ENCODE data around the gene TM9SF3.

Gene TM9SF3

GRCh38 chr10:96587264-96588059 is 650 bp upstream of the TM9SF3 start:
- Histone ChIP-seq H3K9ac (ENCODE audit: low read length) (peak overlapping the region; percentile 80), H3K27ac (ENCODE audit: low read depth, low read length, poor library complexity, severe bottlenecking) (peak overlapping the region; percentile 83), H3K4me1 (ENCODE audit: insufficient read depth, low read length, severe bottlenecking) (peaks cover 29% of the 10 kb centered on the region), H4K20me1 (ENCODE audit: insufficient read depth, low read length) (no peaks in the 10 kb centered on the region), H2AFZ (ENCODE audit: low read length) (no peak overlapping the region; the same call in 1 of the 2 replicates), H3K4me2 (ENCODE audit: low read length) (peak overlapping the region; percentile 88), H3K9me3 (ENCODE audit: low read length) (no peaks in the 10 kb centered on the region), H3K27me3 (ENCODE audit: insufficient read depth, low read length) (no peaks in the 10 kb centered on the region), H3K9me2 (ENCODE audit: low read depth, low read length) (no peaks in the 10 kb centered on the region), H3F3A (ENCODE audit: insufficient read depth, low read length) (no peaks in the 10 kb centered on the region), H3K4me3 (ENCODE audit: low read depth, low read length, poor library complexity, severe bottlenecking) (peak overlapping the region; percentile 91), H3K36me3 (ENCODE audit: insufficient read depth, low read length) (no peaks in the 10 kb centered on the region), H3K79me2 (ENCODE audit: insufficient read depth, low read length) (peaks cover 35% of the 10 kb centered on the region)
- TF ChIP-seq EZH2 (IDR thresholded peaks at IDR 0.05; ENCODE audit: borderline replicate concordance, low read length), result no peak
- TF ChIP-seq, protein P1, sequence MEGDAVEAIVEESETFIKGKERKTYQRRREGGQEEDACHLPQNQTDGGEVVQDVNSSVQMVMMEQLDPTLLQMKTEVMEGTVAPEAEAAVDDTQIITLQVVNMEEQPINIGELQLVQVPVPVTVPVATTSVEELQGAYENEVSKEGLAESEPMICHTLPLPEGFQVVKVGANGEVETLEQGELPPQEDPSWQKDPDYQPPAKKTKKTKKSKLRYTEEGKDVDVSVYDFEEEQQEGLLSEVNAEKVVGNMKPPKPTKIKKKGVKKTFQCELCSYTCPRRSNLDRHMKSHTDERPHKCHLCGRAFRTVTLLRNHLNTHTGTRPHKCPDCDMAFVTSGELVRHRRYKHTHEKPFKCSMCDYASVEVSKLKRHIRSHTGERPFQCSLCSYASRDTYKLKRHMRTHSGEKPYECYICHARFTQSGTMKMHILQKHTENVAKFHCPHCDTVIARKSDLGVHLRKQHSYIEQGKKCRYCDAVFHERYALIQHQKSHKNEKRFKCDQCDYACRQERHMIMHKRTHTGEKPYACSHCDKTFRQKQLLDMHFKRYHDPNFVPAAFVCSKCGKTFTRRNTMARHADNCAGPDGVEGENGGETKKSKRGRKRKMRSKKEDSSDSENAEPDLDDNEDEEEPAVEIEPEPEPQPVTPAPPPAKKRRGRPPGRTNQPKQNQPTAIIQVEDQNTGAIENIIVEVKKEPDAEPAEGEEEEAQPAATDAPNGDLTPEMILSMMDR (IDR thresholded peaks at IDR 0.05; ENCODE audit: low read length), result no peak

DNA sequence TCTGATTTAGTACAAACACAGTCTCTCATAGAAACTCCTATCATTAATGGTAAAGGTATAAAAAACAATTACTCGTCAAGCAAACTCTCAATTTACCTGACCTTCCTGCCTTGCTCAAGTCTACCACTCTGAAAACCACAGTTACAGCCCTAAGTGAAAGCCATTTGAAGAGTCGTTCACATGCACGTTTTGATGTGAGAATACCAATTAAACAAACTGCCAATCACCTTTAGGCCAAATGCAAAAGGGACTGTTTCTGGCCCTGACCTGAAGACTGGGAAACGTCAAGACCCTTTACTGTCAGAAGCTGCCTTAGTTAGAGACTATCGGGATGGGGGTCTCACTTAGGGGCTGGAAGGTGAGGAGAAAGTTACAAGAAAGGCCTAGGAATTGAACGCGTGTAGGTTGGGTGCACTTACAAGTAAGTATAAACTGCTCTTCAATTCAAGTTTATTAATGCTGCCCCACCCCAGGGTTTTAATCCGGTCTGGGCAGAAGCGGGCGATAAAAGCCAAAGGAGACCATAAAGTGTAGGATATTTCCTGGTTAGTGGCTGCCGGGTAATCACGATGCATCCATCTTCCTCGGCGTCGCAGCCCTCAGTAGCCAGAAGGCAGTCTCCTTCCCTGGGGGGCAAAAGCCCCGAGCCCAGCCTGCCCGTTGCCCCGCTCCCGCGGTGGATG is 935 bp downstream of the TM9SF3 start:
- Histone ChIP-seq H4K20me1 (ENCODE audit: insufficient read depth, low read length) (no peaks in the 10 kb centered on the region), H3K9ac (ENCODE audit: low read length) (peak overlapping the region; percentile 93), H3K27ac (ENCODE audit: low read depth, low read length, poor library complexity, severe bottlenecking) (peak overlapping the region; percentile 71), H3K4me1 (ENCODE audit: insufficient read depth, low read length, severe bottlenecking) (peaks cover 39% of the 10 kb centered on the region), H3K36me3 (ENCODE audit: insufficient read depth, low read length) (no peaks in the 10 kb centered on the region), H3K4me2 (ENCODE audit: low read length) (peak overlapping the region; percentile 100), H3K9me2 (ENCODE audit: low read depth, low read length) (no peaks in the 10 kb centered on the region), H3K9me3 (ENCODE audit: low read length) (no peaks in the 10 kb centered on the region), H3K4me3 (ENCODE audit: low read depth, low read length, poor library complexity, severe bottlenecking) (peak overlapping the region; percentile 91), H3K79me2 (ENCODE audit: insufficient read depth, low read length) (peaks cover 51% of the 10 kb centered on the region), H2AFZ (ENCODE audit: low read length) (no peak overlapping the region), H3K27me3 (ENCODE audit: insufficient read depth, low read length) (no peaks in the 10 kb centered on the region), H3F3A (ENCODE audit: insufficient read depth, low read length) (no peaks in the 10 kb centered on the region)
- TF ChIP-seq, protein P1 (IDR thresholded peaks at IDR 0.05; ENCODE audit: low read length), result no peak
- no peak for TF ChIP-seq EZH2 (IDR thresholded peaks at IDR 0.05; ENCODE audit: borderline replicate concordance, low read length)

DNA sequence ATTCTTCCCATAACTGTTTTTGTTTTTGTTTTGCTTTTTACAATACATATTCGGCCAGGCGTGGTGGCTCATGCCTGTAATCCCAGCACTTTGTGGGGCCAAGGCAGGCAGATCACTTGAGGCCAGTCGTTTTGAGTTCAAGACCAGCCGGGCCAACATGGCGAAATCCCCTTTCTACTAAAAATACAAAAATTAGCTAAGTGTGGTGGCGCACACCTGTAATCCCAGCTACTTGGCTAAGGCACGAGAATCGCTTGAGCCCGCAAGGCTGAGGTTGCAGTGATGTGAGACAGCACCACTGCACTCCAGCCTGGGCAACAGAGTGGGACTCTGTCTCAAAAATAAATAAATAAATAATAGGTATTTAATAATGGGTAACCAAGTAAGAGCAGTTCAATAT is 2.3 kb downstream of the TM9SF3 start:
- Histone ChIP-seq H4K20me1 (ENCODE audit: insufficient read depth, low read length) (no peaks in the 10 kb centered on the region), H3K9ac (ENCODE audit: low read length) (no peak overlapping the region), H3K9me2 (ENCODE audit: low read depth, low read length) (no peaks in the 10 kb centered on the region), H3K4me2 (ENCODE audit: low read length) (no peak overlapping the region), H3K79me2 (ENCODE audit: insufficient read depth, low read length) (peaks cover 63% of the 10 kb centered on the region), H3K27ac (ENCODE audit: low read depth, low read length, poor library complexity, severe bottlenecking) (no peak overlapping the region), H3F3A (ENCODE audit: insufficient read depth, low read length) (no peaks in the 10 kb centered on the region), H3K4me1 (ENCODE audit: insufficient read depth, low read length, severe bottlenecking) (peaks cover 39% of the 10 kb centered on the region), H3K4me3 (ENCODE audit: low read depth, low read length, poor library complexity, severe bottlenecking) (no peak overlapping the region), H2AFZ (ENCODE audit: low read length) (no peak overlapping the region), H3K9me3 (ENCODE audit: low read length) (no peaks in the 10 kb centered on the region), H3K27me3 (ENCODE audit: insufficient read depth, low read length) (no peaks in the 10 kb centered on the region), H3K36me3 (ENCODE audit: insufficient read depth, low read length) (no peaks in the 10 kb centered on the region)
- TF ChIP-seq, protein P1 (IDR thresholded peaks at IDR 0.05; ENCODE audit: low read length), result no peak
- no peak for TF ChIP-seq EZH2 (IDR thresholded peaks at IDR 0.05; ENCODE audit: borderline replicate concordance, low read length)
